ENCODE results near the gene ZFAND4. TPM values are rescaled to one million over a fixed set of nuclear protein-coding genes. Genes with fewer than 3 reads are reported as not detected.

ZFAND4 gene
- total and polyA plus RNA-seq, 10 of the 15 experiments (the other 5 are each of a cell fraction or from before 2014, with no cell fraction given) = 4.7 to 20.8 (median 12.8) TPM

DNA sequence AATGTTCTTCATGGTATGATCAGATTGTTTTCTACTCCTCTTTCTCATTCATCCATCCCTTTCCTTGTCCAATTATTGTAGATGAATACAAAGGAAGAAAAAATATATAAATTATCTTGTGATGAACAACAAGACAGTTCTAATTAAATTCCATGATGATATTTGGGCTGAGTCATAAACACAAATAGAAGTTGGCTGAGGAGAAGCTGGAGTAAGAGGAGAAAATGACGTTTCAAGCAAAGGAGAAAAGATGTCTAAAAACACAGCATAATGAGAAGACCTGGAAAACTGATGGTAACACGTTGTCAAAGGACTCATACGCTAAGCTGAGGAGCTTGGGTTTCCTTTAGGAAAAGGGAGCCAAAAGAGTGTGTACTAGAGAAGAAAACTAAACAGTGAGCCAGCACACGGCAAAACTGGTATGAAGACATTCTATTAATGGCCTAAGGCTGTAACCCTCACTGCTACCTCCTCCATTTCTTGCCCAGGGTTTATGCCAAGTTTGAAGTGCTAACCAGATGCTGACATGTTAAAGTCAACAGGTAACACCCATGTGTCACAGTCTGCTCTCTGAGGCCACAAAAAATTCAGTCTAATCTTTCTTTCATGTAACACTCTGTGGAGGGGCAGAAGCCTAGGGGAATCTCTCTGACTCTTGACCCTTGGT lies 26.1 kb downstream of the ZFAND4 start:
- Histone ChIP-seq H3K9me3 (replicated peaks; ENCODE audit: control insufficient read depth, insufficient read depth, low read length) (no peaks in the 10 kb centered on the region), H4K20me1 (ENCODE audit: control insufficient read depth, insufficient read depth) (no peaks in the 10 kb centered on the region), H2AFZ (ENCODE audit: control insufficient read depth, low read depth, low read length) (no peak overlapping the region), H3K27me3 (replicated peaks in 1 of 2; ENCODE audit: control insufficient read depth in 2 of 2, insufficient read depth in 2 of 2, low read length in 1 of 2) (no peaks in the 10 kb centered on the region), H3K4me1 (ENCODE audit: control insufficient read depth, insufficient read depth, low read length) (no peaks in the 10 kb centered on the region), H3K79me2 (ENCODE audit: control insufficient read depth, insufficient read depth, low read length) (no peaks in the 10 kb centered on the region), H3K4me2 (ENCODE audit: control insufficient read depth, insufficient read depth) (no peak overlapping the region), H3K27ac (ENCODE audit: control insufficient read depth, insufficient read depth) (no peak overlapping the region), H3K4me3 (no peak overlapping the region), H3K36me3 (ENCODE audit: control insufficient read depth in 2 of 2, insufficient read depth in 2 of 2, low read length in 1 of 2) (peaks cover 0 to 11% of the 10 kb centered on the region in 2 experiments; a peak in 3 of 4 replicates), H3K9ac (ENCODE audit: control insufficient read depth, insufficient read depth, low read length) (no peak overlapping the region)
- ChIA-PET RAD21 (ENCODE audit: unreplicated experiment) (no interaction called here), POLR2A (no interaction called here), SMC1A (ENCODE audit: uncharacterized antibody, unreplicated experiment) (no interaction called here), CTCF (no interaction called here)
- no TSS peak for BruUV-seq (replicated peaks)
- in situ Hi-C loops (cut with MboI) = no loop called here
- ATAC-seq (no peak), FAIRE-seq (no peak), DNase-seq (ENCODE audit: low read depth, low spot score) (no peak)
- TF ChIP-seq FOXK2 (IDR thresholded peaks at IDR 0.05) = no peak
- TF ChIP-seq ZNF217 (IDR thresholded peaks at IDR 0.05) = no peak
- no peak for TF ChIP-seq KDM1A (IDR thresholded peaks at IDR 0.05; ENCODE audit: borderline replicate concordance)
- no peak for TF ChIP-seq CBX3 (IDR thresholded peaks at IDR 0.05; ENCODE audit: borderline replicate concordance, low read depth)
- no peak for TF ChIP-seq NRF1 (conservative IDR thresholded peaks at IDR 0.05; ENCODE audit: low read depth, low read length)
- TF ChIP-seq STAT1 (conservative IDR thresholded peaks at IDR 0.05) = no peak
- no peak for TF ChIP-seq NBN (IDR thresholded peaks at IDR 0.05)
- no peak for TF ChIP-seq SIX5 (IDR thresholded peaks at IDR 0.05; ENCODE audit: low read depth, low read length, severe bottlenecking)
- TF ChIP-seq, protein P1, sequence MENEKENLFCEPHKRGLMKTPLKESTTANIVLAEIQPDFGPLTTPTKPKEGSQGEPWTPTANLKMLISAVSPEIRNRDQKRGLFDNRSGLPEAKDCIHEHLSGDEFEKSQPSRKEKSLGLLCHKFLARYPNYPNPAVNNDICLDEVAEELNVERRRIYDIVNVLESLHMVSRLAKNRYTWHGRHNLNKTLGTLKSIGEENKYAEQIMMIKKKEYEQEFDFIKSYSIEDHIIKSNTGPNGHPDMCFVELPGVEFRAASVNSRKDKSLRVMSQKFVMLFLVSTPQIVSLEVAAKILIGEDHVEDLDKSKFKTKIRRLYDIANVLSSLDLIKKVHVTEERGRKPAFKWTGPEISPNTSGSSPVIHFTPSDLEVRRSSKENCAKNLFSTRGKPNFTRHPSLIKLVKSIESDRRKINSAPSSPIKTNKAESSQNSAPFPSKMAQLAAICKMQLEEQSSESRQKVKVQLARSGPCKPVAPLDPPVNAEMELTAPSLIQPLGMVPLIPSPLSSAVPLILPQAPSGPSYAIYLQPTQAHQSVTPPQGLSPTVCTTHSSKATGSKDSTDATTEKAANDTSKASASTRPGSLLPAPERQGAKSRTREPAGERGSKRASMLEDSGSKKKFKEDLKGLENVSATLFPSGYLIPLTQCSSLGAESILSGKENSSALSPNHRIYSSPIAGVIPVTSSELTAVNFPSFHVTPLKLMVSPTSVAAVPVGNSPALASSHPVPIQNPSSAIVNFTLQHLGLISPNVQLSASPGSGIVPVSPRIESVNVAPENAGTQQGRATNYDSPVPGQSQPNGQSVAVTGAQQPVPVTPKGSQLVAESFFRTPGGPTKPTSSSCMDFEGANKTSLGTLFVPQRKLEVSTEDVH (IDR thresholded peaks at IDR 0.05; ENCODE audit: low read depth, partially characterized antibody) = no peak
- TF ChIP-seq, protein P2, sequence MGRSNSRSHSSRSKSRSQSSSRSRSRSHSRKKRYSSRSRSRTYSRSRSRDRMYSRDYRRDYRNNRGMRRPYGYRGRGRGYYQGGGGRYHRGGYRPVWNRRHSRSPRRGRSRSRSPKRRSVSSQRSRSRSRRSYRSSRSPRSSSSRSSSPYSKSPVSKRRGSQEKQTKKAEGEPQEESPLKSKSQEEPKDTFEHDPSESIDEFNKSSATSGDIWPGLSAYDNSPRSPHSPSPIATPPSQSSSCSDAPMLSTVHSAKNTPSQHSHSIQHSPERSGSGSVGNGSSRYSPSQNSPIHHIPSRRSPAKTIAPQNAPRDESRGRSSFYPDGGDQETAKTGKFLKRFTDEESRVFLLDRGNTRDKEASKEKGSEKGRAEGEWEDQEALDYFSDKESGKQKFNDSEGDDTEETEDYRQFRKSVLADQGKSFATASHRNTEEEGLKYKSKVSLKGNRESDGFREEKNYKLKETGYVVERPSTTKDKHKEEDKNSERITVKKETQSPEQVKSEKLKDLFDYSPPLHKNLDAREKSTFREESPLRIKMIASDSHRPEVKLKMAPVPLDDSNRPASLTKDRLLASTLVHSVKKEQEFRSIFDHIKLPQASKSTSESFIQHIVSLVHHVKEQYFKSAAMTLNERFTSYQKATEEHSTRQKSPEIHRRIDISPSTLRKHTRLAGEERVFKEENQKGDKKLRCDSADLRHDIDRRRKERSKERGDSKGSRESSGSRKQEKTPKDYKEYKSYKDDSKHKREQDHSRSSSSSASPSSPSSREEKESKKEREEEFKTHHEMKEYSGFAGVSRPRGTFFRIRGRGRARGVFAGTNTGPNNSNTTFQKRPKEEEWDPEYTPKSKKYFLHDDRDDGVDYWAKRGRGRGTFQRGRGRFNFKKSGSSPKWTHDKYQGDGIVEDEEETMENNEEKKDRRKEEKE (IDR thresholded peaks at IDR 0.05) = no peak
- WGBS (ENCODE audit: insufficient coverage, insufficient replicate concordance, low lambda C conversion rate, missing lambda C conversion rate) = 84% methylated on average over 4 of the region's 4 CpGs
- intact Hi-C loops (cut with micrococcal nuclease; ENCODE audit: unreplicated experiment) = no loop called here
